Peyer's patch (tissue), 4 donors: ENCODE measurements around the gene DIAPH2.

Experiments
- POLR2A ChIP-seq, 2 donors: fragments of 450-650 bp; IDR thresholded peaks; one replicate each; pipeline ENCODE4 v1.5.1; 2017; ENCODE audit warnings: antibody characterized with exemption in 2 of 2, mild to moderate bottlenecking in 2 of 2, moderate library complexity in 2 of 2
- TF ChIP-seq, protein P1 (sequence below), 6 experiments: fragments of 450-650 bp in 4 of 6; fragments of 200-600 bp in 2 of 6; sonication (generic) in 1 of 6; IDR thresholded peaks; one replicate each; pipeline ENCODE4 v1.5.1; 2017 to 2019; ENCODE audit warnings: antibody characterized with exemption in 6 of 6, mild to moderate bottlenecking in 3 of 6, moderate library complexity in 1 of 6

DNA sequence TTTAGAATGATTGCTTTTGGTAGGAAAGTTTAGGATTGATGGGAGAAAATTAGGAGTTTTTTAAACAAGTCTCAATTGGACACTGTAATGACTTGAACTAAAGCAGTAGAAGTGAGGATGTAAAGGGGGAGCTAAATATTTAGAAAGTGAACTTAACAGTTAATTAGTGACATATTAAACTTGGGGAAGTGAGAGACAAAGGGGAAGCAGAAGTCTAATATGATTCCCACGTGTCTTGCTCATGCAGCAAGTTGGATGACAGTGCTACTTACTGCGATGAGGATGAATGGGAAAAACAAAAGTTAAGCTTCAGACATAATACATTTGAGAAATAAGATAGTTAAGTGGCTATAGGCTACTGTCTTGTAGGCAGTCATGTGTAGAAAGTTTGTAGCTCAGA lies 309.5 kb downstream of the DIAPH2 start:
- TF ChIP-seq, protein P1, sequence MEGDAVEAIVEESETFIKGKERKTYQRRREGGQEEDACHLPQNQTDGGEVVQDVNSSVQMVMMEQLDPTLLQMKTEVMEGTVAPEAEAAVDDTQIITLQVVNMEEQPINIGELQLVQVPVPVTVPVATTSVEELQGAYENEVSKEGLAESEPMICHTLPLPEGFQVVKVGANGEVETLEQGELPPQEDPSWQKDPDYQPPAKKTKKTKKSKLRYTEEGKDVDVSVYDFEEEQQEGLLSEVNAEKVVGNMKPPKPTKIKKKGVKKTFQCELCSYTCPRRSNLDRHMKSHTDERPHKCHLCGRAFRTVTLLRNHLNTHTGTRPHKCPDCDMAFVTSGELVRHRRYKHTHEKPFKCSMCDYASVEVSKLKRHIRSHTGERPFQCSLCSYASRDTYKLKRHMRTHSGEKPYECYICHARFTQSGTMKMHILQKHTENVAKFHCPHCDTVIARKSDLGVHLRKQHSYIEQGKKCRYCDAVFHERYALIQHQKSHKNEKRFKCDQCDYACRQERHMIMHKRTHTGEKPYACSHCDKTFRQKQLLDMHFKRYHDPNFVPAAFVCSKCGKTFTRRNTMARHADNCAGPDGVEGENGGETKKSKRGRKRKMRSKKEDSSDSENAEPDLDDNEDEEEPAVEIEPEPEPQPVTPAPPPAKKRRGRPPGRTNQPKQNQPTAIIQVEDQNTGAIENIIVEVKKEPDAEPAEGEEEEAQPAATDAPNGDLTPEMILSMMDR (IDR thresholded peaks at IDR 0.05) = no peak
- no peak for TF ChIP-seq POLR2A (IDR thresholded peaks at IDR 0.05)
